Choroid plexus epithelial cell (primary cell): Measurements from ENCODE around the gene SLC15A2.
A peak's percentile ranks its signal among the peaks of the same experiment; 100 is the strongest.
"Not testable (repeated sequence)": the region's sequence is repeated elsewhere in the genome, so short reads cannot be mapped to it uniquely, and the experiment has no call there.

Experiments
- DNase-seq: peaks from one replicate; pipeline ENCODE4 v3.0.0-alpha.2; 2010; ENCODE audit warnings: low read depth
- H3K4me3 ChIP-seq: 2 replicates; pipeline ENCODE4 v1.5.1; 2011; ENCODE audit warnings: low read depth, mild to moderate bottlenecking, control low read depth, low read length, moderate library complexity
- CTCF ChIP-seq: conservative IDR thresholded peaks from 2 replicates; pipeline ENCODE4 v1.5.1; 2011; ENCODE audit warnings: low read depth, mild to moderate bottlenecking, control low read depth, inconsistent platforms, low read length, moderate library complexity

The SLC15A2 gene

GRCh38 chr3:121924734-121925133, 30.5 kb downstream of the SLC15A2 start:
- no peak for DNase-seq
- TF ChIP-seq CTCF = no peak
- no peak overlapping the region for H3K4me3 ChIP-seq

- H3K4me3 ChIP-seq = no peak overlapping the region
- TF ChIP-seq CTCF = no peak
- DNase-seq = no peak
These were observed 32.2 kb downstream of the SLC15A2 start for GRCh38 chr3:121926380-121926779.

- not testable (repeated sequence) for H3K4me3 ChIP-seq, DNase-seq
These were observed 44.1 kb downstream of the SLC15A2 start for GRCh38 chr3:121938141-121938855.

GRCh38 chr3:121941592-121941991, 47.4 kb downstream of the SLC15A2 start:
- TF ChIP-seq CTCF = no peak
- DNase-seq = no peak

GRCh38 chr3:121942116-121942786, 48.0 kb downstream of the SLC15A2 start:
- DNase-seq = peak; percentile 4
- no peak overlapping the region for H3K4me3 ChIP-seq
- no peak for TF ChIP-seq CTCF

More at GRCh38 chr3:121941592-121941991, 47.4 kb downstream of the SLC15A2 start:
- H3K4me3 ChIP-seq = no peak overlapping the region

GRCh38 chr3:121943431-121943830, 49.2 kb downstream of the SLC15A2 start:
- no peak for TF ChIP-seq CTCF

GRCh38 chr3:121948641-121949040, 54.4 kb downstream of the SLC15A2 start:
- TF ChIP-seq CTCF = no peak
- DNase-seq = no peak
- no peak overlapping the region for H3K4me3 ChIP-seq

More at GRCh38 chr3:121943431-121943830, 49.2 kb downstream of the SLC15A2 start:
- DNase-seq = no peak
- no peak overlapping the region for H3K4me3 ChIP-seq
